HUDEP-2 (cell line): ENCODE data around the gene UTP25.

Source experiments
- DNase-seq, 76 experiments: peaks; one replicate each; lab custom pipeline; 2025; ENCODE audit not compliant: unreplicated experiment in 76 of 76; lab: John Stamatoyannopoulos, UW

The UTP25 gene

DNA sequence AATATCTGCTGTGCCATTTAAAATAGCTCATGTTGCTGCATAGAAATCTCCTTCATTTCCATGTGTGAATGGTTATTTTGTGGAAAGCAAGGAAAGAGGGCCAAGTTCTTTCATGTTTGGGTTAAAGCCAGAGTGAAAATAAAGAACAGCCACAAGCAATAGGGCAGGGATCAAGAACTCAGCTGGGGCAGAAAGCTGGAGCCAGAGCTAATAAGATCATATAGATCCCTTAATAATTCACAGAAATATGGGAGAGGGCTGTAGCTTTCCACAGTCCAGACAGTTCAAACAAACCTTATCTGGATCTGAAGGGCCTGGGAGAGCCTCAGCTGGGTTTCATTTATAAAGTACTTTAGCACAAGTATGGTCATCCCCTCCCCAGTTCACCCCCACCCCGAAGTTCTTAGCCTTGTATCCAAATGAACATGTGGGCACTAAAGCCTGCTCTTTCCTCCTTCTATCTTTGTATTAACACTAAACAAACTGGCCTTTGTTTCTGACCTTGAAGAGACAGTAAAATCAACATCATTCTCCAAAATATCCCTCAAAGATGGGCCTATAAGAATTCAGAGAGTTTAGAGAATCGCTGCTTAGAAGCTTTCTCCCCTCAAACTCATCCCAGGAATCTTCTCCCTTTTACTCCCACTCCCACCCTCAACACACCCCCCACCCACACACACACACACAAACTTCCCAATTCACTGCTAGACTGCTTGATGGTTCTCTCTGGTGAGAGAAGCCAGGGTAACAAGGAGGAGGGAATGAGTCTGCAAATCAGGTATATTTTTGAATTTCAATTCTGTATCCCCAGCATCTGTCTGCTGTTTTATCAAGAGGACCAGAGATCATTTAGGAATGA lies 41.7 kb downstream of the UTP25 start:
- no peak for DNase-seq

DNA sequence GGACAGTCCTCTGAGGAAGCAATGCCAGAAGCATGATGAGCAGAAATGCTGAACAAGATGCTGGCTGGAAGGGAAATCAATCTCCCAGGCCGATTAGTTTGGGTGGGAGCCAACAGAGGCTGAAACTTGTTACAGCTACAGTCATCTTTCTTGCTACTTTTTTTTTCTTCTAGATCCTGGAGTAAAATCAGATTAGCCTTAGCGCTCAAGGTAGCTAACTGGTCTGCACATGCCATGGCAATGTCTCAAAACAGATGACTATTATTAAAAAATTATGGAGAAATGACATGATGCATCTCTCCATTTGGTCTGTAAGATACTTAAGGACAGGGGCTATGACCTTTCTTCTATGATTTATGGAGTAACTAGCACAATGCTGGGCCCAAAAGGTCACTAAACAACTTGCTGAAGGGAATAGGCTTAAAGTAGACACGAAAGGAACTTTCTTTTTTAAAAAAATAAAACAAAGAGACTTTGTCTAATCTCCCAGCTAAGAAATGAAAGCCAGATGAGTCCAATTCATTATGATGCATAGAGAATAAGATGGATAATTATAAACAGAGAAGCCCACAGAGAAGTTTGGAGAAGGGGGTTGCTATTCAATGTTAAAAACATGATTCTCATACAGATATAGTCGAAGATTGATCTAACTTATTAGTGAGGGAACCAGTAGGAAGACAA lies 42.5 kb downstream of the UTP25 start:
- DNase-seq, result no peak

DNA sequence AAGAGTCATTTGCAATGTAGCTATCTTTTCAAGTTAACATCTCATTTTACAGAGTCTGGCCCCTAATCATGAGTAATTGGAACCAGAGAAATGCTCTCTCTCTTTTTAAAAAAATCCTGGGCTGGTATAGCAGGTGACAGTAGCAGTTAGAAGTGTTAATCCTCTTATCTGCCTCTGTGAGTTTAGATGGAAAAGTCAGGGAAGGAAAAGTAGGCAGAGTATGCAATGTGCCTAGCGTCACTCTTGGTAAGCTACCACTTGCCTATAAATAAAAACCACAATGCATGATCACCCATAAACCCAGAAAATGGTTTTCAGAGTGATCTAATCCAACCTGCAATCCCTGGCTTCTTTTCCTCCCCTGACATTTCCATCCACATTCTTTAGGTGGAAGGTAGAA lies 43.2 kb downstream of the UTP25 start:
- DNase-seq, result no peak

DNA sequence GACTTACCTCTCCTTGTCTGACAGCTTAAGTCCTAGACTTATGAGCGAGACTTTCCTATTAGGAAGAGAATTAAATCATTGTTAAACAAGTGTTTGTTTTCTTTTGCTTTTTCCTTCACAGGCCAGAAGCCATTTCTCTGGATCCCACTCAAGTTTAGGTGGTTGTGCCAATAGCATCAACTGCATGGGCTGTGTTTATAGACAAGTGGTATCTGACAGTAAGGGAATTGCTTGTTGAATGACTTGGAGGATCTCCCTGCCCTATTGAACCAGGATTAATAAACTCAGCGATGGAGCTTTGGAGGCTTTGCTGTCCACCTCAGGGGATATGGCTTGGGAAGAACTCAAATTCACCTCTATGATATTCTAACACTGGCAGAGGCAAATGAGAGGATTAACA lies 43.7 kb downstream of the UTP25 start:
- no peak for DNase-seq

DNA sequence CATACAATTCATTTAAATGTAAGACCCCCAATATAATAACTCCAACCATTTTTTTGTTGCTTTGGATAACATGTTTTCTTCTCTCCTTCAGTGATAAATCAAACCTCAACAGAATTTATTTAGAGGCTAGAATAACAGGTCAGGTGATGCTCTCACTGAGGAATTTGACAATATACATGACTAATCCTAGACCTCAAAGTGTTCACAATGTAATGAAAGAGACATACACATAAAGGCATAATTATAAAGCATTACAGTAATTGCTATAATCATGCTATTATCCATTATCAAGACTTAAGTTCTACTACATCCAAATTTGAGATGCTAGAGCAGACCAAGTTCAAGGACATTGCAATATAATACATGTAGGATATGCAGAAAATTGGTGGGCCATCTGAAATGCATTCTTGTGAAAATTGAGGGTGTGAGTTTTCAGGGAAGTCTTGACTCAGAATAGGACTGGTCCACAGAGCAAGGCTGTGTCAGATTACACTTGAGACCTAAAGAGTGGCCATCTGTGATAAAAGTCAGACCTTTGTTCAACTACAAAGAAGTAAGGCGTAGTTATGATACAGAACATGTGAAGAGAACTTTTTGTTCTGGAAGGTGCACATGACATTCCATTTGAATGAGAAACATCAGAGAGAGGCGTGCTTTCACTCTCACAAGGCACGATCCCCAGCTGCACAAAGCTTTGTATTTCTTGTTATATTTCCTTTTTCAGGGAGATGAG lies 45.5 kb downstream of the UTP25 start:
- DNase-seq, result no peak

DNA sequence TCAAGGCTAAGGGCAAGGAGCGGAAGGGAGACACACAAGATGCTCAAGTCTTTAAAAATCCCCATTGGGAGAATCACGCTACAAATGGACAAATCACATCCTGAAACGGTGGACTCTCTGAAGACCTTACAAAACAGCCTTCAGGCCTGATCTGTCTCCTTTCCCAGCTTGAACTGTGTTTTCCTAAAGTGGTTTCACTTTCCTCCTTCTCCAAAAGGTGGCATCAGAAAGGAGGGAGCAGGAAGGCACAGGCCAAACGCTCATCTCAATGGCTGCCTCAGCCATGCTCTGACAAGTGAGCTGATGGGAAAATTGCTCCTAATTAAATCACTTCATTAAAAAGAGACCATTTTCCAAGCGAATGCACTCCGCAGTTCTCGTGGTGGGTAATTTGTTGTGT lies 47.7 kb downstream of the UTP25 start:
- no peak for DNase-seq

DNA sequence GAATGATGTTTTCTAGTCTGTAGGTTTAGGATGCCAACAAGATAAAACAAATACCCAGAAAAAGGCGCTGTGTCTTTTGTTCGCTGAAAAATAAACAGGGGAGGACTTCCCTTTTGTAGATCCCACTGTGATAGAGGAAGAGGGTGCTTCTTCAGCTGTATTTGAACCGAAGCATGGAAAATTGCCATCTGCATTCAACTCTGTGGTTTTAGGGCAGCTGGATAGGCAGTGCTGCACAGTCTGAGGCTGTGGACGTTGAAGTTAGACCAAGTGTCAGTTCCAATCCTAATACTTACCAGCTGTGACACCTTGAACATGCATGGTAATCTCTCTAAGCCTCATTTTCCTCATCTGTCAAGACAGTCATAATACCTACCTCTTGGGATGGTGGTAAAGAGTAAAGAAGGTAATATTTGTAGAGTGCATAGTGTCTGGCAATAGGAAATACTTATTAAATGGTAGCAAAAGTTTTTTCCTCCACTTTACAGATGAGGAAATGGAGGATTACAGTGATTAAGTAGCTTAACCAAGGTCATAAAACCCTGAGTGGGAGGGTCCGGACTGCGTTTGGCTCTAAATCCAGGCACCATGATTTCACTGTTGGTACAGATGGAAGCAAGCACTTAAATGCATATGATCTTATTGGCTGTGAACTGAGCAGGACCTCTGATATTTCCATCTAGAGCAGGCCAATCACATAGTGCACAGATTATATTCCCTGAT lies 48.5 kb downstream of the UTP25 start:
- DNase-seq, result no peak

DNA sequence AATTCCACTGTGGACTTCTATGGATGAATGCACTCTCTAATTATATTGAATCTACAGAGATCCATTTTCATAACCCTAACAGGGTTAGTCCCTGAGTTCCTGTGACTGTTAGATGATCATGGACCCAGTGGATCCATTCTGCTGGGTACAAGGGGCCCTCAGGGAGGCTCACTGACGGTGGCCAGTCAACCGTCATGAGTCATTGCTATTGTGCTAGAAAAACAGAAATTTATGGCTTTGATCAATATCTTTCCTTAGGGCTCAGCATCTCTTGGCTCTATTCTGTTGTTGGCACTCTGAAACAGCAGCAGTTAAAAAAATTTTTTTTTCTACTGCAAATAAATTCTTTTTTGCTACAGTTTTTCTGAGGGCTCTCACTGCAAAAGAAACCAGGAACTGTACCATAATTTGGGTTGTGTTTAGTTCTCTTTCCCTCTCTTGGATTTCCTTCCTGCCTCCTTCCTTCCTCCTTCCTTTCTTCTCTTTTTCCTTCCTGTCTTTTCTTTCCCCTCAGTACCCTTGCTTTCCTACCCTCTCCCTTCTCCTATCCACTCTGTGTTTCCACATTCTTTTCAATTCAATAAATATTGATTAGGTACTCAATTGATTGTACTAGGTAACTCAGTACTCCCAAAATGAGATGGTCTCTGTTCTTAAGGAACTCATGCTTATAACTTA lies 49.5 kb downstream of the UTP25 start:
- no peak for DNase-seq

DNA sequence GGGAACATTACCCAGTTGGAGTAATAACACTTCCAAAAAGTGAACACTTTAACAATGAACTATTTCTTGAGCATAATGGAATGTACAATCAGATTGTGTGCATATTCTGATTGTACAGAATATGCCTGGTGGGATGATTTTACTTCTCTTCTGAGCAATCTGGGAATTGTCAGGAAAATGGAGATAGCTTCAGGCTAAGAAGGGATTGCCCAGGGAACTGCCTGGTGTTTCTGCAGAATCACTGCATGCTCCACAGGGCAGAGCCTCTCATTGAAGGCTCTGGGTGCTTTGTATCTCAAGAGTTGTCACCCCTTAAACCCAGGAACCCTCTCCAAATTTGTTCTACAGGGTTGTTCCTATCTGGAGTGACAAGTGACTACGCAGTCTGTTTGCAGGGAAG lies 51.2 kb downstream of the UTP25 start:
- no peak for DNase-seq

DNA sequence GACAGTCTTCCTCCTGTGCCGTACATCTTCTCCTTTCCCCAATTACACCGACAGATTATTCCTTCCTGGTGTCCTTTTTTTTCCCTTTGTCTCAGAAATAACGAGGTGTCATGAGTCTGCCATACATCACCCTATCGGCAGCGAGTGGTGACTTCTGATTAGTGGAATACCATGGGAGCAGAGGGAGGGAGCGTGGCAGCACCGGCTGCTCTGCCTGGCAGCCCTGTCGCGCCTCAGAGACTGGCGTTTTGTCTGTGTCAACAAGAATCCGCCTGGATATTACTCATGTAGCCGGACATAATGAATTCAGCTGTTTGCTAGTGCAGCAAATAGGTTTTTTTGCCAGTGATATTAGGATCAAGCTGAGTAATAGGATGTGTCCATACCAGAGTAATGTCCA lies 51.8 kb downstream of the UTP25 start:
- DNase-seq, result no peak

DNA sequence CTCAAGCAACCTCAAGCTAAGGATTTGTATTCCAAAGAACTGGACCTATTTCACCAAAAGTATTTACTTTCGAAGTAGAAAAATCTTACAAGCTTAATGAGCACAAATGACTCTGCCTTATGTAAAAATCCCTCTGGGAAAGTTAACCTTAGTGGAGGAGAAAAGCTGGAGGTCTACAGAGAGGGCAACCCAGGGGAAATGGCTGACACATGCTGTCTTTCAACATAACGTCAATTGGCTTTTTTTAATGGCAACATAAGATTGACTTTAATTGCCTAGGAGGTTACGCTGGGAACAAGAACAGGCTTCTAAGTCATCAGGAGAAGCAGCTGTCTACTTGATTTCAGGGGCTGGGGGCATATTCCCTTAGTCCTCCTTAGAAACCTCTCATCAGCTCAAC lies 52.3 kb downstream of the UTP25 start:
- no peak for DNase-seq

DNA sequence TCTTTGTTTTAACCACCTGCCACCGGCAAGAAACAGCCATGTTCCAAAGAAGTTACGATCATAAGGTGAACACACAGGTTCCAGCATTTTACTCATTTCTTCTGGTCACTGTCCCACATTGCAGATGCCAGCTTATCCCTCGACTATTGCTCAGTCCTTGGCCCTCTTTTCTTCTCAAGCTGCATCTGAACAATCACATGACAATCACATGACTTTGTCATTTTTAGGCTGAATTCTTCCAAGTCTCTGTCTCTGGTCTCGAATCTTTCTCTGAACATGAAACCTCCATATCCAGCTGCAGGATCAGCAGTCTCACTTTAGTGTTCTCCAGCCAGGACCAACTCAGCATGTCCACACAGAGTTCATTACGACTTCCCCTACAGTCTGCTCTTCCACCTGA lies 53.8 kb downstream of the UTP25 start:
- no peak for DNase-seq

DNA sequence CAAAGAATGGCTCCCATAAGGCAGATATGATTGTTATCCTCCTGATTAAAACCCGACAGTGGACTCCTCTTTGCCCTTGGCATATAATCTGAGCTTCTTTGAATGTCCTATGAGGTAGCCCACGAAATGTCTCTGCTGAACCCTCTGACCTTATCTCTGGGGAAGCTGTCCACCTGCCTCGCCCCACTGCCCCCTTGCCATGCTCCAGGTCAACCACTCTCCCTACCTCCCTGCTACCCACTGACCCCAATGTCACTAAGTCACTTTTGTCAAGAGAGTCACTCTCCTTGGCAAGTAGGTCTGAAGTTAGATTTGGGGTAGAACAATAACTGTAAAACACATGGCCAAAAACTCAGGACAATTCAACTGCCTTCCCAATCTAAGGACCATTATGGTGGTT lies 54.5 kb downstream of the UTP25 start:
- DNase-seq, result no peak

DNA sequence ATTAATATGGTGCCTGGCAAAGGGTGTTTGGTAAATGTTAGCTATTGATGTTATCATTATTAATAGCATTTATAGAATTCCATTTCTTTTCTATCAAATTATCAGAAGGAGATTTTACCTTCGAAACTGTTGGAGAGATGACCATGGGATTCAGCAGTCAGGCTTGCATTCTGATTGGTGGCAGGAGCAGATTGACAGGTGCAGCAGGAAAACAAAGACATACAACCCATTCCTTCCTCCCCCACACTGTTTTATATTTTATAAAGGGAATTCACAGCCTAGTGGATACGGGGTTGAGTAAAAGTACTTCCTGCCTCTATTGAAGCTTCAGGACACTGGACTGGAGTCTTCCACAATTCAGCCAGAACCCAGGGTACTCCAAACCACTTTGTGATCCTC lies 55.2 kb downstream of the UTP25 start:
- no peak for DNase-seq

DNA sequence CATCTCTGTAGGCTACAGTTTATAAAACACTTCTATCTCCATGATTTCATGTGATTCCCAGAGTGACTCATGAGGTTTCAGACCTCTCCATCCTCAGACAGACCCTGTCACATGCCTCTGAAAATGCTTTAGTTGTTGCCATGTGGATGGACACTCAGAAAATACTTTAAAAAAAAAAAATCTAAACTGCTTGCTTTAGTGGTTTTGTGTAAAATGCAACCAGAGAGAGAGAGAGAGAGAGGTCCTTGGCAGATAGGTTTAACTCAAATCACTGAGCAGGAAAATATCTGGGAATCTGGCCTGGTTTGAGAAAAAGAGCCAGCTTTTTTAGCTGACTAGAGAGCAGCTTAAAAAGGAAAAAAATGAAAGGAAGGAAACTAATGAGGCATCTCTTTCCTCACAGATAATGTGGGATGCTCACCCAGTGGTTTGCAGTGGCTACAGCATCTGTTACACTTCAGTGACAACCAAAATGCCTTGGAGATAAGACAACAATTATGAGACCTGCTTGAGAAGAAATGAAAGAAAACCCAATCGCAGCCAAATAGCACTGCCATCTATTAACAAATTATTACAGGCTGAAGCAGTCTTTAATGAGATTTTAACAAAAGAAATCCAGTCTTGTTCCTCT lies 55.7 kb downstream of the UTP25 start:
- DNase-seq, result no peak

DNA sequence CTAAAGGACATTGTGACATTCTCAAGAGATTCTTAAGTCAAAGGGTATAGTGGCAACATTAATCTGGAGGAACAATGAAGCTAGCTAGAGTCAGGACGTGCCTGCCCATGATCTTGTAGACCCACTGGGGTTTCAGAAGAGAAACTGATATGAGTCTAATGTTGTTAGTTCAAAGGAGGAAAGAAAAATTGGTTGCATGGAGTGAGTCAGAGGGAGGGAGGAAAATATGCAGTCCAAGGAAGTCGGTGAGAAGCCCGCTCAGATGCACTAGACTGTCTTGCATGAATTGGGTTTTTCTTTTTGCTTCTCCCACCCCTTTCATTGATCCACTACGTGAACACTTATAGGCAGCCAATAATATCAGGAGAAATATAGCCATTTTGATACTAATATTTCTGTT lies 56.5 kb downstream of the UTP25 start:
- no peak for DNase-seq

DNA sequence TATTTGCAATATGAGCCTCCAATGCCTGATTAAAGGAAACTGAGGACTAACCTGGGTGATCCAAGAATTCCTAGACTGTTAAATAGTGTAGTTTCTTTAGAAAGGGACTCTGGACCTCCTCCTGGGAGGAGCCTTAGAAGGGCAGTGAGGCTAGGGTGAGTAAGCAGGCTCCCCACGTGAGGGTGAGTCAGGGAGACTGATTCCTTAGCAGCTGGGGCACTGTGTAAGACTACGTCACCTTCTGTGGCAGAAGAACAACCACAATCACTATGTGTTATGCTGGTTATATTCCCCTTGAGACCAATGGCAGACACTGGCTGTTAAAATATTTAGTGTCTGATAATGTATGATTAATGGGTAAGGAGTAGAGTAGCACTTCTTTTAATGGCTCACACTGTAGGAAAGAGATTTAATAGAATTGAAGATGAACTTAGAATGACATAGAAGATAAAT lies 56.9 kb downstream of the UTP25 start:
- DNase-seq, result peak in 32 of 76 experiments; percentile 1 to 54 (median 24)

DNA sequence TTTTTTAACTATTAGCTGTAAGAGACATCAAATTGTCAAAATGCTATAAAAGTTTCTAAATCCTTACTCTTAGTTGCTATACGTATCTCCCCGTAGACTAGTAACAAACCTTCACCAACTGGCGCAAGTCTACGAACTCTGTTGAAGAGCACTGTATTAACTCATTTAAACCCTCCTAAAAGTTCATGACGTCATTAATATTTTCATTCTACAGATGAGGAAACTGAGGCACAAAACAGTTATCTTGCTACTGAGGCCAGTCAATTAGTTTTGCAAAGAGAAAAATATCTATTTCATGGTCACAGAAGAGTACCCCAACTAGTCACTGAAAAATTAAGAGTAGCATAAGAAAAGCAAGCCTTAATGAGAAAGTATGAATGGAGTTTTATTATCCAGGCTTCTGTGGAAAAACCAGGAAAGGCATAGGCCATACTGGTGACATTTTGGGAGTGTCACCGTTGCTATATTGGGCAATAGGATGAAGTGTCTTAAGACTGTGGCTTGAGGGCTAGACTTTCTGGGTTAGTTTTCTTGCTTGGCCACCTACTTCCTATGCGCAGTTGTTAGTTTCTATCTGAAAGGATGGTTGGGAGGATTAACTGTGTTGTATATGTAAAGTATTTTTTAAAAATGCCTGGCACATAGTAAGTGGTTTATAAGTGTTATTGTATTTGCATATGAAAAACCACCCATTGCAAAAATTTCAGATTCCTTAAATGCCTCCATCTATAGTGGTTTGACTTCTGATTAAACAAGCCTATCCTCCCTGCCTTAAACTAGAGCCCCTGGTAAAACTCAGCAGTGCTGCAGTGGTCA lies 57.8 kb downstream of the UTP25 start:
- no peak for DNase-seq

DNA sequence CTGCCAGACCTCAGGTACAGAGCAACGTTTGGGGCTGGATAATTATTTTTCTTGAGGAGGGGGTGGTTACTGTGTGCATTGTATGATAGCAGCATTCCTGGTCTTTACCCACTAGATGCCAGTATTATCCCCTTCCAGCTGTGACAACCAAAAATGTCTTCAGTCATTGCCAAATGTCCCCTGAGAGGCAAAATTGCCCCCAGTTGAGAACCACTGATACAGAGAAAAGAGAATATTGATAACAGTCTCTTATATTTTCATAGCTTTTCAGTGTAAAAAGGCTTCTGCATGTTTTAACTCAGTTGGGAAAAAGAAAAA lies 58.4 kb downstream of the UTP25 start:
- DNase-seq, result no peak
